OCI-M2 (cell line): ENCODE data around the gene GNAL.
"Not testable (repeated sequence)": the region's sequence is repeated elsewhere in the genome, so short reads cannot be mapped to it uniquely, and the experiment has no call there.

Experiments used
- DNase-seq: peaks from one replicate; lab custom pipeline; 2025; ENCODE audit not compliant: unreplicated experiment; lab: John Stamatoyannopoulos, UW

The GNAL gene

DNA sequence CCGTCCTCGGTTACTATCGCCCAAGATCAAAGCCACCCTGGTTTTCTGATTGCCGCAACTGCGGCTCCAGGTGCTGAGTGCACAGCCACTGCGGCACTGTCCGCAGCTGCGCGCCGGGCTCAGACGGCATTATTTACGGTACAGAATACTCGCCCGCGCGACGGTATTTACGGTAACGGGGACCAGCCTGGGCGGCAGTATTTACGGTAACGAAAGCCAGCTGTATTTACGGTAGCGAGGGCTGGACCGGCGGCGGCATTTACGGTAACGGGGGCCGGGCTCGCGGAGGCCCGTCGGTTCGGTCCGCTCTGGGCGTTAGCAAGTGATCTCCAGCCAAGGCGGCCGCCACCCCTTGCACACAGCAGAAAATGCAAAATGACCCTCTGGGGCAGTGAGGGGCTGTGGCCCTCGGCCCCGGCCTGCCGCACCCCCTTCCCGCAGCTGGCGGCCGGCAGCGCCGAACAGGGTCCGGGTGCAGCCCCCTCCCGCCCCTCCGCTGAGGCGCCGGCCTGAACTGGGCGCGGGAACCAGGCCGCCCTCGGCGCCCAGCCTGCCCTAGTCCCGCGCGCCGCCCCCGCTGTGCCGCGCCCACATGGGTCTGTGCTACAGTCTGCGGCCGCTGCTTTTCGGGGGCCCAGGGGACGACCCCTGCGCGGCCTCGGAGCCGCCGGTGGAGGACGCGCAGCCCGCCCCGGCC, at the start of gene GNAL:
Gene GNAL, plus strand, starts transcription at position 293 of the 697 bp plus-strand sequence. Its CDS starts 300 bp downstream, at position 593.
- DNase-seq: no peak

GRCh38 chr18:11647310-11647709, 41.8 kb upstream of the GNAL start:
- not testable (repeated sequence) for DNase-seq

- DNase-seq: not testable (repeated sequence)
Measured at GRCh38 chr18:11647804-11648203, 41.3 kb upstream of the GNAL start.

DNA sequence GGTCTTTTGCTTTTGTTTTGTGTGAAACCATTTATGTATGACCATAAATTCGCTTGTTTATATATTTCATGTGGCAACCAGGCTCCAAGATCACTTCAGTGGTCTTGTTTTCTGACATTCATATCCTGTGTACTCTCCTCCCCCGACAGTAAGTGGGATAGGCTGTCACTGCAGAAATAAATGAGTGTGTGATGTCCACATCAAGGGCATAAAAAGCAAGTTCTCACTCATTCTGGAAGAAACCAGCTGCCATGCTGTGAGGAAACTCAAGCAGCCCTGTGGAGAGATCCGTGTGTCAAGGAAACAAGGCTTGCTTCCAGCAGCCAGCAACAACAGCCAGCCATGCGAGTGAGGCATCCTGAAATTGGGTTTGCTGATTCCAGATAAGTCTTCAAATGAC, 39.2 kb upstream of the GNAL start:
- no peak for DNase-seq

DNA sequence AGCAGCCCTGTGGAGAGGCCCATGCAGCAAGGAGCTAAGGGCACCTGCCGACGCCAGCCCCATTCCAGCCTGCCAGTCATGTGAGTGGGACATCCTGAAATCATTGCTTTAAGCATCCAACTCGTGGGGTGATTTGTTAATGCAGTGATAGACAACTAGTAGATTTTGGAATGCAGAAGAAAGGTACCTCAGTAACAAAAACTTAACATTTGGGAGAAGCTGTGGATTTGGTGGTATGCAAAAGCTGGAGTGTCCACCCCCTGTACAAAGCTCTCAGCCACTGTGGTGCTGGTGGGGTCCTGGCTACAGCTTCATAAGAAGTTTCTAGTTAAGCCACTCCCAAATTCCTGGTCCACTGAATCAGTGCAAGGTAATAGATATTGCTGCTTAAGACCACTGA, 37.2 kb upstream of the GNAL start:
- no peak for DNase-seq

DNA sequence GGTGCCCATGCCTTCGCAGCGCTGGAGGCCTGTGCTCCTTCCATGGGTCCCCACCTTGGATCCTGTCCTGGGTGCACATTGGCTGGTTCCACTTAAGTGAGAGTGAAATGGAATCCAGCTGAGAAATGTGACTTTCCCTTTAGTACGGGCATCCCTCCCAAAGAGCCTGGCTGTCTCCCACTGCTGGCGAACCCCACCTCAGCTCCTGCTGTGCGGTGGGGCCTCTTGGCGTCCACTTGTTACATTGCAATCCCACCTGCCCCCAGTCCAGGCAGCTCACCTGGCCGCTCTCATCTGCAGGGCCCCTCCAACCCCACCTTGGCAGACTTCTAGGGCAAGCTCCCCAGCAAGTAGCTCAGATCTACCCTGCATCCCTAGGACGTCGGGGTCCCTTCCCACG, 35.5 kb upstream of the GNAL start:
- DNase-seq: no peak

- DNase-seq: no peak
Measured at GRCh38 chr18:11654736-11655605, 34.1 kb upstream of the GNAL start.

DNA sequence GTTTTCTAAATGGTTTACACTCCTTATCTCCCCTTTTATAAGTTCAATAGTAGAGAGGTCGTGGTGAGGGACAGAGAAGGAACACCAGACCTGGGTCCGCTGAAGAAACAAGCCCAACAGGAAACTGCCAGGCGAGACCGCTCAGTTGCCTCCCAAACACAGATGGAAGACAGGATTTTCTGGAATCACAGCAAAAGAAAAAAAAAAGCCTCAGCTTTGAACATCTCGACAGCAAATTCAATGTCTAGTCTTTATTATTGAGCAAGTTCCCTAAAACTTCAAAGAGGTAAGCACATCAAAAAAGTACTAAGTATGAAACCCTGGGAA, 33.5 kb upstream of the GNAL start:
- DNase-seq: no peak

- no peak for DNase-seq
Measured at GRCh38 chr18:11657152-11657551, 31.9 kb upstream of the GNAL start.

GRCh38 chr18:11657554-11657953, 31.5 kb upstream of the GNAL start:
- DNase-seq: no peak

DNA sequence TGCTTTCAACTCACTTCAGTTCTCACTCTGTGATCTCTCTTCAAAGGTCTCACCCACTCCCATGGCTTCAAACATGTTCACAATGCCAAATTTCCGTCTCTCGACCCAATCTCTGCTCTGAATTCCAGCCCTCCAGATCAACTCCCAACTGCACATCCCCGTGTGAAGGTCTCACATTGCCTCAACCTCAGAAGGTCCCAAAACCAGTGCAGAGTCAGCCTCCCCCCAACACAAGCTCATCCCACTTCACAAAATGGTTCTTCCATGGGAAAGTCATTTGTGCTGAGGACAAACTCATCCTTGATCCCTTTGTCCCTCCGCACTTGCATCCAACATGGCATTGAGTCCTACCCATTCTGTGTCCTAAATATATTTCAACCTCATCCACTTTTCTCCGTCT, 31.0 kb upstream of the GNAL start:
- no peak for DNase-seq

DNA sequence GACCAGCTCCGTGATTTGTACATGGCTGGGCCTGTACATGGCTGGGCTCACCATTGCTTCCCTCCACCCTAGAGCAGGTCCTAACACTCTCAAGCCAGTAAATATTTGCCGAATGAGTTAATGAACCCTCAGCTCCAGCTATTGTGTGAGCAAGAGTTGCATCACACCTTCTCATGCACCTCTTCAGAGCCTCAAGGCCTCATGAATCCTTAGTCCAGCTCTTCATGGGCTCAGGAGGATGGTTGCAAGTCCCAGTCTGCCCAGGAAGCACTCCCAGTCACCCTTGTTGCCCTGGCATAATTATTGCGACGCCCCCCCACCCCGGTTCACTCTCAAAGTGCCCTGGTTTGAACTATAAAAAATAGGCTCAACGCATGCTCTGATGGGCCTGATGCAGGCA, 30.1 kb upstream of the GNAL start:
- no peak for DNase-seq

DNA sequence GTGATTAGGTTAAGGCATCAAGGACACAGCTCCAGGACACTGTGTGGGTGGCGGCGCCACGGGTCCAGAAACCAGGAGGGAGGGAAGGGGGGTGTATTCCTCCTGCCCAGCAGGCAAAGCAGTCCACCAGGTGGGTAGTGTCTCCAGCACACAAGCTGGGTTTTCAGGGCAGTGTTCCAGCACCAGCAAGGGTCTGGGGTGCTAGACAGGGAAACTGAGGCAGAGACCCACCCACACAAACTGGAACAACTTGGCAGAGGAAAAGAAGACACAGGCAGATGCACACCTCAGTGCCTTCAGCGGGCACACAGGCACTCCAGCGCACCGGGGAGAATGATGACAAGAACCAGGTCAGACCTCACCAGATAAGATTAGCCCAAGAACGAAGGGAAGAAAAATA, 28.4 kb upstream of the GNAL start:
- DNase-seq: no peak

DNA sequence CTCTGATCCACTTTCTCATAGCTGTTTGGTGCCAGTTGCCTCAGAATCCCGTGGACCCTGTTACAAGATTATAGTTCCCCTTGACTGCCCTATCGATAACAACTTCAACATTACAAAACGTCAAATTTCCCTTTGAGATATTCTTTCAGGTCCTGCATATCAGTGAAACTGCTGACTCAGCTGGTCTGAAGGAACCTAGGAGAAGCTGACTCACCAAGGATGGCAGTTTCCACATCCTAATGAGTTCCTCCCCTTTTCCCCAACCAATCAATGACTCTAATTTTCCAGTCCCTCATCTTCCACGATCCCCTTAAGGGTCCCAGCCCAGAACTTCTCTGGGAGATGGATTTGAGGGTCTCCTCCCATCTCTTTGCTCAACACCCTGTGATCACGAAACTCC, 27.6 kb upstream of the GNAL start:
- no peak for DNase-seq

DNA sequence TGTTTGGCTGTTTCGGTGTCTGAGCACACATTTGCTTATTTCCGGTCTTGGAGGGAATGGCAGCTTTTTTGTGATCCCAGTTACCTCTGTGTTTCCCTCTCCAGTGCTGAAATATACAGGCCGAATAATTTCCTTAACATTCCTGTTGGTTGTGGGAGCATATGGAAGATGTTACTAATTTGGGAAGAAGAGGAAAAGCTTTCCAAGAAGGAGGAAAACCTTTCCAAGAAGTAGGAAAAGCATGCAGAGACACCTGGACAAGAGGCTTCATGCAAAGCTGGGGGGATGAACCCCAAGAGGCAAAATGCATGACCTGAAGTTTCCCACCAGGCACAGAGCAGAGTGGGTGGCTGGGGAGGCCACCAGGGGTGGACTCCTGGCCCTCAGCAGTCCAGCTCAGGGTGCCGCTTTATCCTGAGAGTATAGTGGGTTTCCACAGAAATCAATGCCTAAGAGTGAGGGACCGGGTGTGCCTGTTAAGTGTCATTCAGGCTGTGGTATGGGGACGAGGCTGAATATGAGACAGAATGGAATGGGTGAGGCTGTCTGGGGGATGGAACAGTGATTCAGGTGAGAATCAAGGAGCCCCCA, 25.5 kb upstream of the GNAL start:
- no peak for DNase-seq

DNA sequence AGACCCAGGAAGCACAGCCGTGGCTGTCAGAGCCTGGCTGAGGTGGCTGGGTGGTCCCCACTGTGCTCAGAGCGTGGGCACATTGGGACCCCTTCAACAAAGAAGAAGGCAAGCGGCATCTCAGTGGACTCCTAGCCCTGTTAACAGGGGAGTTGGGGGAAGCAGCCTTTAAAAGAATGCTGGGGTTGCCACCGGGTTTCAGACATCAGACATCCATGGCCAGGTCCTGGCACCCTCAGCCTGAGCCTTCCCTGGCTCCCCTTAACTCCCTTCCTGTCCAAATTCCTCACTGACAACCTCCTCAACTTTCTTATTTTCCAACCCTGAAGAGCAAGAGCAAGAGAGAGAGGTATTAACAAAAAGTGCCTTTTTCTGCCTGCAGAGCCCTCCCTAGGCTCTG, 24.8 kb upstream of the GNAL start:
- DNase-seq: no peak

- DNase-seq: no peak
Measured at GRCh38 chr18:11665146-11665545, 23.9 kb upstream of the GNAL start.

GRCh38 chr18:11665587-11665986, 23.5 kb upstream of the GNAL start:
- DNase-seq: no peak

DNA sequence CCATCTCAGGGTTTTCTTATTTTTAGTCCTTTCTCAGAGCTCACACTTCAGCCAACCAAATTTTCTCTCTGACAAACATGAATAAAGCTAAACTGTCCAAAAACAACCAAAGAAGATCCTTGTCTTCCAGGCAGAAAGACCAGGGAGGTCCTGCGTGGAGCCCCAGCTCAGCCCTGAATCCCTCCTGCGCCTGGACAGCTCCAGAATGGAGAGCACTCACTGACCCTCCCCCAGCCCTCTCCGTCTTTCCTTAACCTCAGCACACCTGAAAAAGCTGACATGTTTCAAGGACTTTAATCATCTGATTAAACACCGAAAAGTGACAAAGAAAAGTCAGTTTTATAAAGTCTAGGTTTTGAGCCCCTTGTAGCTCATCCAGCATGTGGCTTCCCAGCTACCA, 22.9 kb upstream of the GNAL start:
- DNase-seq: no peak

GRCh38 chr18:11666831-11667230, 22.2 kb upstream of the GNAL start:
- no peak for DNase-seq

DNA sequence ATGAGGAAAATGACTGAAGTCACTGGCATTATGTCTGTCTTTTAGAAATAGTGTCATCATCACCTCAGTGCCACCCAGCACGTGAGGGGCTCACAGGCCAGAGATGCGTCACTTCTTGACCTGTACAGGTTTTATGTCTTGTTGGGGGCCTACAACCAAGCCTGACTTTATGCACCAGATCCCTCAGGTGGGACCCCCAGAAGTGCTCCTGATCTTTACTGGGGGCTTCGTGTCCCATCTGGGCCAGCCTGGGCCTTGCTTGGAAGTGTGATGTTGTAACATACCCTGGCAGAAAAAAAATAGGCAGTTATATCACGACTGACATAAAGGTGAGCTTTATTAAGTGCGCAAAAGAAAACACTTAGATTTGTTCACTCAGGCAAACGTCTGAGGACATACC, 21.5 kb upstream of the GNAL start:
- DNase-seq: no peak

DNA sequence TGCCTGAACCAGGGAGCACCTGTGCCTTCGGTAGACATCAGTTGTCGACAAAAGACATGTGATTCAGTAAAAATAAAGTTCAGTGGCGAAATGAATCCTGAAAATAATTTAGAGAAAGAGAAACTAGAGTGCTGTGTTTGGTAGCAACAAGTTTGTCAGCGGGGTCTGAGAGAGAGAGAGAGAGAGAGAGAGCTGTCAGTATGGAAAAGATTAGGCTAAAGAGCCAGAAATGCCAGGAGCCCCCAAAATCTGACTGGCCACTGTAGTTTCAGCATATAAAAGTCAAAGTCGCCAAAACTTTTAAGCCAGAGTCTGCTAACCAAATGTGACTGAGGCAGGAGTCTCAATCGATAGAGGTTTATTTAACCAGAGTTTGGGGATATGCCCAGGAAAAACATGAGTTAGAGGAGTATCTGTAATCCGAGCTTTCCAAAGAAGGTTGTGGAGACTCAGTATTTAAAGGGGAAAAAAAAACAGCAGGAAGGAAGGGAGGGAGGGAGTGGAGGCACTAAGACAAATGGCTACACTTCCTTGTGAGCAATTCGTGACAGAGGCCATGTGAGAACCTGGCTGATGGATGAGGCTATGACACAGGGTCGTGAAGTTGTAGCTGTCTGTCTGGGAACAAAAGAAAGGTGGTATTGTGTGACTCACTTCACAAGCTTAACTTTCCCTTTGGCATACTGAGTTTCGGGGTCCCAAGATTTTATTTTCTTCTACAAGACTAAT, 20.5 kb upstream of the GNAL start:
- no peak for DNase-seq
